H4 (cell line): ENCODE data around the gene HSP90AA1. TPM values are rescaled to one million over a fixed set of nuclear protein-coding genes. Genes with fewer than 3 reads are reported as not detected.
"Not testable (repeated sequence)": the region's sequence is repeated elsewhere in the genome, so short reads cannot be mapped to it uniquely, and the experiment has no call there.

Experiments used
- DNase-seq: peaks from one replicate; pipeline ENCODE4 v3.0.0-alpha.2; 2015; ENCODE audit warnings: low spot score
- total RNA-seq: library from RNA; depleted of rRNA; stranded (reverse); fragments of >200 nt; shearing (Covaris generic); gene quantifications from 2 replicates; pipeline ENCODE4 v1.2.3, GENCODE V29; 2014

Gene HSP90AA1
- total RNA-seq, 1 experiment from 2014 or later = 574 TPM

DNA sequence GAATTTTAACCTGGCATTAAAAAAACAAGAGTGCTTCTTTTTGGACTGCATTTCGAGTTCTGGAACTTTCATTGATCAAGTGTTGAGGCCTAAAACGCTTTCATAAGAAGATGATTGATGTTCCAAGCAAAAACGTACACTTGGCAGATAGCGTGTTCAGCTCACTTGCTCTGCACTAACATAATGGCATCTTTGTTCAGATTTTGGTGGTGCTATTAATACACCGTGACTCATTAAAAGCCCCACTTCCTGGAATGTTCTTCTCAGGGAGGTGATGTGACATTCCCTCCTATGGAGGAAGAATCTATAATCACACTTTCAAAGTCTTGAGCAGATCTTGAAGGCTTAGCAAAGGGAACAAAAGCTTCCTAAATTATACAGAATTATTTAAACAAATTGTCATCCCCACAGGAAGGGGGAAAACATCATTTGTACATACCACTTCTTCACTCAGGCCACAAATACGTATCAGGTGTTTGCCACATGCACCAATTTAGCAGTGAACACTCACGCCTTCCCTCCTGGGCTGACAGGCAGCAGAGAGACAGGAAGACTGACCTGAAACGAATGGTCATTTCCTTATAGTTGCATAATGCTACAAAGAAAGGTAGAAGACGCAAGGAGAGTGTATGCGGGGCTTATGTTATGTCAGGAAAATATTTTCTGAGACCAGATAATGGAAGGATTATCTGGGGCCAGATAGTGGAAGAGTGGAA is 15.4 kb downstream of the HSP90AA1 start:
- peak; percentile 36 for DNase-seq

DNA sequence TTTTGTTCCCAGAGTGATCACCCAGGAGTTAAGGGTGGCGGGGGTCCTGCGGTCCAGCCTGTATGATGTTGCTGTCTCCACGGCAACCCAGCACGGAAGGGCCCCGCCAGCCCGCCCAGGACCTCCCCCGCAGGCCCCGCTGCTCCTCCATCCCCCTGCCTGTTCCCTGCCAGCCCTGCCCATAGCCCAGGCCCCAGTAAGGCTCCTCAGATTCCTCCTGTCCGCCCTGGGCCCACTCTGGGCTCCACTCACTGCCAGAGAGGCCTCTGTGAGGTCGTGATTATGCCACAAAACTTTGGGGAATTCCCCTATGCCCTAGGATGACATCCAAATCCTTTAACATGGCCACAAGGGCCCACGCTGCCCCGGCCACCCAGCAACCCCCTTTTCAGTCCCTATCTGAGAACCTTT is 20.8 kb downstream of the HSP90AA1 start:
- DNase-seq = no peak

DNA sequence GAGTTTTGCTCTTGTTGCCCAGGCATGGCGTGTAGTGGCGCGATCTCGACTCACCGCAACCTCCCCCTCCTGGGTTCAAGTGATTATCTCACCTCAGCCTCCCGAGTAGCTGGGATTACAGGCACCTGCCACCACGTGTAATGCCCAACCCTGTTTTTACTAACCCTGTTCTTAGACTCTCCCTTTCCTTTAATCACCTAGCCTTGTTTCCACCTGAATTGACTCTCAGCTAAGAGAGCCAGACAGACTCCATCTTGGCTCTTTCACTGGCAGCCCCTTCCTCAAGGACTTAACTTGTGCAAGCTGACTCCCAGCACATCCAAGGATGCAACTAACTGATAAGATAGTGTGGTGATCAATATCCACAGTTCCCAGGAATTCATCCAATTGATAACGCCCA is 22.3 kb downstream of the HSP90AA1 start:
- not testable (repeated sequence) for DNase-seq

DNA sequence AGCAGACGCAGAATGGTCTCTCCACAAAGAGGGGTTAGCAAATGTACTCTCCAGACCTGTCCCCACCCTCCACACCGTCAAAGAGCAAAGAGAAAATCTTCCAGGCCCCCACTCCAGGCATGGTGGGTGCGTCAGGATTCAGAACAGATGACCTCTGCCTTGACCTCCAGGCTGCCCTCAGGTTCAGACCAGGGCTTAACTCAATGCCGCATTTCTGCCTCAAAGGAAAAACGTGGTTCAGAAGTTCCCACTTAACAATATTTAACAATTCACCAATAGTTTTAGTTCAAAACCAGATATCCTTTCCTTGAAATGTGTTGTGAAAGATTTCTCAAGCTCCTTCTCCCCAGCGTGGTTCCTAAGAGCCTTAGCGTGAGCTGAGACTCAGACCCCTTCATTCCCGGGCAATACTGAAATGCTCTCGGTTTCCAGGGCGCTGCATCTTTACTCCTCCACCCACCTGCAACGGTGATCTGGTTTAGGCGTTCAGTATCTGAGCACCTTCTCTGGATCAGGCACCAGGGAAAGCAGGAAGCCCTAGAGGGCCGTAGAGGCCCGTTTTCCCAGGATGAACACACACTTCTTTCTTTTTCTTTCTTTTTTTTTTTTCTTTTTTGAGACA is 22.9 kb downstream of the HSP90AA1 start:
- DNase-seq = no peak

DNA sequence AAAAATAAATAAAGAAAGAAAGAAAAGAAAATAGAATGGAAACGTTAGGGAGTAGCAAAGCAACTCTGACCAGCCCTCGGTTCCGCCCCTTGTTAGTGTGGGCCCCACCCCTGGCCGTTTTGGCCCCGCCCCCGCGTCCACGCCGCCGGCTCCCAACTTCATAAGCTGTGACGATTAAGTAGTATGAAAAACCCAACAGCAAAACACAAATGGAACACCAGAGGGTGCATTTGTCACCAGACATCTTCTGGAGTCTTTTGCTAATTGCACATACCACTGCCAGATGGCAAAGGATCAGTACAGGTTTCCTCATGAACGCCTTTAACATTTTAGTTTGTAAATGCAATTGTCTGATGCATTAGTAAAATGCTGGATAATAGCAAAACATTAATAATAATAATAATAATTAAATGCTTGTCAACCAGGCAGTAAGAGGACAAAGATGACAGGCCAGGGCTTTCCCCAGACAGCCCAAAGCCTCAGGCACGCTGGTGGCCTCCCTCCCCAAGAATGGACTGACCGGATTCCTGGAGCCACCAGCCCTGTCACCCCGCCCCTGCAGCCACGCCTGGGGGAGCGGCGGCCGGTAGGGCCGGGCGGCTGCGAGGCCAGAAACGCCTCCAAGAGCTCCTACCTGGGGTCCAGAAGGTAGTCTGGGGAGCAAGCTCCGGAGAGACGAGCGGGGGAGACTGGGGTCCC is 23.6 kb downstream of the HSP90AA1 start:
- peak; percentile 82 for DNase-seq

DNA sequence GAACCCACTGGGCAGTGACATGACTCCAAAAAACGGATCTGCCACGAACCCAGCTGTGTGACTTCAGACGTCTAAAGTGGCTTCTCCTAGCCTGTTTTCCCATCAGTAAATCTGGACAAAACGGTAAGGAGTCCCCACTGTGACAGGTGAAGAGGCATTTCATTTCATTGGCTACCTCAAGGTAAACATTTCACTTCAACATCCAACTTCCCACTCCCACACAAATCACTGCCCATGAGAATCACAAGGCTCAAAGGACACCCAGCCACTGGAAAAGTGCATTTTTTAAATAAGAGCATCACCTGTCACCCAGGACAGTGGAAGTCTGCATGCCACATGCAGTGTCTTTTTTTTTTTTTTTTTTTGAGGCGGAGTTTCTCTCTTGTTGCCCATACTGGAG is 27.9 kb downstream of the HSP90AA1 start:
- DNase-seq = no peak

DNA sequence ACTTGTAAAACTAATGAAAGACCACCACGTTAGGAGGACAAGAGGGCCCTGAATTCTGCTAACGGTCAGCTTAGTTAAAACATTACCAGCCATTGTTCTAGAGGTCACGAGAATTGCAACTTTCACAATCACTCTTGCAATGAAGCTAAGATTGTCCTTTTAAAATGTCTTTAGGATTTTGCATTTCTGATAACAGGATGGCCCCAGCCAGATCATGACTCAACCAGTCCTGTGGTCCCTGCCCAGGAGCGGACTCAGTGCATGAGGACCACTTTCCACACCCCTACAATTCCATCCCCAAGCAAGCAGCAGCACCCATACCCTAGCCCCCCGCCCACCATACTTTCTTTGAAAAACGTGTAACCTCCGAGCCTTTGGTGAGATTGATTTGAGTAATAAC is 28.7 kb downstream of the HSP90AA1 start:
- DNase-seq = no peak

DNA sequence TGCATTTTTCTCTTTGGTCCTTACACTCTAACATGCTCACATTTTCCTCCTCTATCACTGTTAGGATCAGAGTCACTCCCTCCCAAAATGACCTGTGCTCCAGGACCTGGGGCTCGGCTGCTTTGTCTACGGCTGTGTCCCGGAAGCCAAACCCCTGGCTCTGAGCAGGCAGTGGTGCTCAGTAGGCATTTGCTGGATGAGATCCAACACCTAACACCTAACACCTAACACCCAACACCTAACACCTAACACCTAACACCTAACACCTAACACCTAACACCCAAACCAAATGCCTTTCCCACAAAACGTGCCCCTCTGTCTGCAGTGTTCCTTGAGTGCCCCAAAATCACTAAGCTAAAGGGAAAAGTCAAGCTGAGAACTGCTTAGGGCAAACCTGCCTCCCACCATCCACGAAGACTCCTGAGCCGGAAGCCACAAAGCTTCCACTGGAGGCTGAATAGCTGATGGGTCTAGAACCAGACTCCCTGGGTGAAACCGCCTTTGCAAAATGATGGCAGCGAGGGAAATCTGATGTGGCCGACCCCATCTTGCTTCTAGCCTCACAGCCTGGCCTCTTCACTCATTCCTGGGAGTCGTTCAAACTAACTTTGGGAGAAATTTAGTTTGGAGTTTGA is 29.2 kb downstream of the HSP90AA1 start:
- no peak for DNase-seq

DNA sequence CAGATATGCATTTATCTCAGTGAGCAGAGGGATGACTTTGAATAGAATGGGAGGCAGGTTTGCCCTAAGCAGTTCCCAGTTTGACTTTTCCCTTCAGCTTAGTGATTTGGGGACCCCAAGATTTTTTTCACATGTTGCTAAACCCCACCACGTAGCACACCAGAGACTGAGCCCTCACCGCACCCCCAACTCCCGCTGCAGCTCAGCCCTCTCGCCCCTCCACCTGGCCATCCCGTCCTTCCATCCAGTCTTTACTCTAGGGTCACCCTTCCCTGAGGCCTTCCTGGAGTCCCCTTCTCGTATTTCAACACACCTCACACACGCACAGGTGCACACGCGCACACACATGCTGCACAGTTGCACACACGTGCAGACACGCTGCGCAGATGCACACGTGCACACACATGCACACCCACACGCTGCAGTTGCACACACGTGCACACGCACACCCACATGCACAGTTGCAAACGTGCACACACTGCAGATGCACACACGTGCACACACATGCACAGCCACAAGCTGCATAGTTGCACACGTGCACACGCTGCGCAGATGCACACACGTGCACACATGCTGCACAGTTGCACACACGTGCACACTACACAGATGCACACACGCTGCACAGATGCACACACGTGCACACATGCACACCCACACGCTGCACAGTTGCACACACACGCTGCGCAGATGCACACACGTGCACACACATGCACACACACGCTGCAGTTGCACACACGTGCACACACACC is 30.0 kb downstream of the HSP90AA1 start:
- DNase-seq = no peak

DNA sequence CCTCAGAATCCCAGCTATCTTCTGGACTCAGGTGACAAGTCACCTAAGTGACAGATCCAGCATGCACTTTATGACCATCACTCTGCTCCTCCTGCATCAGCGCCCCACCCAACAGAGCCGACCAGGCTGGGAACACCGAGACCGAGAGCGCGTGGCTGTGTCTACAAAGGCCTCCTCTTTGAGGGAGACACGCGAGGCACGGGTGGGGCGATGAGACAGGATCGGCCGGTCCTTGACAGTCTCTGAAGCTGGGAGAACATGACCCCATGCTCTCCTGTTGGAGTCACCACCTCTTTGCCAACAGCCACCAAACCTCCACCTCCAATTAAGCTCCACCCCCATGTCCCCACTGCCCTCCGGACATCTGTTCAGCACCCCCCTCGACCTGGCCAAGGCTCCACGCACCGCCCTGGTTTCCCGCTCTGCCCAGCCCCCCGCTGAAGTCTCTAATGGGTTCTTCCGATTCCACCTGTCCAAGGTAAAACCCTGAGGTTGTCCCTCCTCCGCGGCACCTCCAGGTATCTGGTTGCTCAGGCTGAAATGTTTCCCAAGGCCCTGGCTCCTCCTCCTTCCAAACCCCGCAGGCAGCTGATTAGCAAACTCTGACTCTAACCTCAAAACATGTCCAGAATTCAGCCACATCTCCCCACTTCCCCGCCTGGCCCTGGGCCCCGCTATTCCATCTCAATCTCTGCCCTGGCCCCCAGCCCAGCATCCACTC is 31.5 kb downstream of the HSP90AA1 start:
- no peak for DNase-seq

DNA sequence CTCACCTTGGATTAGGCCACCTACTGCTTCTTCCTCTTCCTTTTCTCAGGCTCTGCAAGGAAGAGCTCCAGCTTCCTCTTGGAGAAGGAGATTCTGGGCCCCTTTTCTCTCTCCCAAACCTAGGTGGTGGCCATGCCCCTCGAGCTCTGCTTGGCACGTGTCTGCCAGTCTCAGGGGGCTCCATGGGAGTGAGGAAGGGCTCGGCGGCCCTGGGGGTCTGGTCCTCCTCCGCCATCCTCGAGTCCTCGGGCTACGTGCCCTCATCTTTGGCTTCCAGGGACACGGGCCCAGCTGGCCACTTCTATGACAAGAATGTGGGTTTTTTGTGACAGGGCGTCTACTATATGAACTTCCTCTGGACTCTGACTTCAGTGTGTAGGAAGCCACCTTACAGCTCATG is 34.3 kb downstream of the HSP90AA1 start:
- no peak for DNase-seq

DNA sequence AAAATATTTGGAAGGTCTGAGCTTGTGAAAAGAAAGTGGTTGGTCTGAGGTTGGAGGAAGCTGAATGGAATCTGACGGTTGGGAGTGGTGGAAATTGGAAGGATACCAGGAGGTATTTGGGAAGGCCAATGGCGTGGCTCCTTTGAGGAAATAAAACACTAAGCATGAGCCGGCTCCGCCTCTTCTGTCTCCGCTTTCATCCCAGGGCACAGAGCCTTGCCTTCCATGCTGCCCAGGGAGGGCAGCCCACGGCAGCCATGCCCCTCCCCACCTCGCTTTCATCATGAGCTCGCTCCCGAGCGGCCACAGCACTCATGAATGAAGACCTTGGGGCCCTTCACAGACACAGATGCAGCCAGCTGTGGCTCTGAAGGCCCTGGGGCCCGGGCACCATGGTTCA is 36.2 kb downstream of the HSP90AA1 start:
- DNase-seq = no peak

DNA sequence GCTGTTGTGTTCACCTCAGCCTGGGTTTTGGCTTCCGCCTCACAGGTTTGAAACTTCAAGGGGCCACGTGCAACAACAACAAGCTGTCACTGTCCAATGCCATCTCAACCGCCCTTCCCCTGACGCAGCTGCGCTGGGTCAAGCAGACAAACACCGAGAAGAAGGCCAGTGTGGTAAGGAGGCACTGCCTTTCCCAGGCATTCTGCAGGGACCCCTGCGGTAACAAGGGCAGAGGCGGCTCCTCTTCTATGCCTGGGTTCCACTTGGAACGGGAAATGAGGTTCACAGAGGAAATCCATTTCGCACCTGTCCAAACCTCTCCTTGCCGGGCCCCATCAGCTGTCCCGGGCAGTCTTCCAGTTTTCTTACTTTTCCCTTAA is 36.8 kb downstream of the HSP90AA1 start:
- no peak for DNase-seq

DNA sequence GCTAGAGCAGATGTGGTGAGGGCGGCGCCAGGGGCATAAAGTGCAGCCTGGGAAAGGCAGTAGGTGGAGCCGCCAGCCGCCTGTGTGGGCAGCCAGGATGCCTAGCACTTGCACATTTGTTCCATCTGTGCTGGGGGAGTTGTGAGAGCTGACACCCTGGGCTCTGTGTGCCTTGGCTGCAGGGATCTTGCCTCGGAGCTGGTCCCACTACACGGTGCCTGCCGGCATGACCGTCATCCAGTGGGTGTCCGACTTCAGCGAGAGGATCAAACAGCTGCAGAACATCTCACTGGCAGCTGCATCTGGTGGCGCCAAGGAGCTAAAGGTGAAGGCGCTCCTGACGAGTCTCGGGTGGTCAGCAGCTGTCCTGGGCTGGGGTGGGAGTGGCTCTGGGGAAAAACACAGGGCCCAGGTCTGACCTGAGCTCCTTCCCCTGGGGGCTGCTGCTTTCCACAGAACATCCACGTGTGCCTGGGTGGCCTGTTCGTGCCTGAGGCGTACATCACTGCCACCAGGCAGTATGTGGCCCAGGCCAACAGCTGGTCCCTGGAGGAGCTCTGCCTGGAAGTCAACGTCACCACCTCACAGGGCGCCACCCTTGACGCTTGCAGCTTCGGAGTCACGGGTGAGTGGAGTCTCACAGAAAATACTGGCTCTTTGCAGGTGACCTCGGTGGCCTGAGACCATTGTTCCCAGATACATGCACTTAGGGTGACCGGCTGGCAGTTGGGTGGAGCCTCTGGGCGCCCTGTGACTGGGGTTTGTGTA is 37.4 kb downstream of the HSP90AA1 start:
- DNase-seq = no peak

DNA sequence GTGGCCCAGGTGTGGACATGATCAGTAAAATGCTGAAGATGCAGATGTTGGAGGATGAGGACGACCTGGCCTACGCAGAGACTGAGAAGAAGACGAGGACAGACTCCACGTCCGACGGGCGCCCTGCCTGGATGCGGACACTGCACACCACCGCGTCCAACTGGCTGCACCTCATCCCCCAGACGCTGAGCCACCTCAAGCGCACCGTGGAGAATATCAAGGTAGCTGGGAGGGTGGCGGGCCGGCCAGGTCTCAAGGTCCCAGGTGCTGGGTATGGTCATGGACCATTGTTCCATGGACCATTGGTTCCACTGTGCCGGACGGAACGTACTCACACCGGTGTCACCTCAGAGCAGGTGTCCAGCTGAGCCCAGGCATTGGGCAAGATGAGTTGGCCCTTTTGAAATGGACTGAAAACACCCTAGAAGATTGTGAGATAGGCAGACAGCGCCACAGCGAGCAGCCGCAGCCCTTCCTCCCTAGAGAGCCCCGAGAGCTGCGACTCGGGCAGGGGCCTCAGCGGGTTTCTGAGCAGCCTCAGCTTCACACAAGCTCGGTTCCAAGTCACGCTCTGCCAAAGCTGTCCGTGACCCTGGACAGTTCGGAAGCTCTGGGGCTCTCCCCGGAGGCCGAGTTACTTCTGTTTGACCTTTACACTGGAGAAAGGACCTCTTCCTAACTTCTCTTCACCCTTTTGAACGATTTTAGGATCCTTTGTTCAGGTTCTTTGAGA is 38.9 kb downstream of the HSP90AA1 start:
- DNase-seq = no peak

DNA sequence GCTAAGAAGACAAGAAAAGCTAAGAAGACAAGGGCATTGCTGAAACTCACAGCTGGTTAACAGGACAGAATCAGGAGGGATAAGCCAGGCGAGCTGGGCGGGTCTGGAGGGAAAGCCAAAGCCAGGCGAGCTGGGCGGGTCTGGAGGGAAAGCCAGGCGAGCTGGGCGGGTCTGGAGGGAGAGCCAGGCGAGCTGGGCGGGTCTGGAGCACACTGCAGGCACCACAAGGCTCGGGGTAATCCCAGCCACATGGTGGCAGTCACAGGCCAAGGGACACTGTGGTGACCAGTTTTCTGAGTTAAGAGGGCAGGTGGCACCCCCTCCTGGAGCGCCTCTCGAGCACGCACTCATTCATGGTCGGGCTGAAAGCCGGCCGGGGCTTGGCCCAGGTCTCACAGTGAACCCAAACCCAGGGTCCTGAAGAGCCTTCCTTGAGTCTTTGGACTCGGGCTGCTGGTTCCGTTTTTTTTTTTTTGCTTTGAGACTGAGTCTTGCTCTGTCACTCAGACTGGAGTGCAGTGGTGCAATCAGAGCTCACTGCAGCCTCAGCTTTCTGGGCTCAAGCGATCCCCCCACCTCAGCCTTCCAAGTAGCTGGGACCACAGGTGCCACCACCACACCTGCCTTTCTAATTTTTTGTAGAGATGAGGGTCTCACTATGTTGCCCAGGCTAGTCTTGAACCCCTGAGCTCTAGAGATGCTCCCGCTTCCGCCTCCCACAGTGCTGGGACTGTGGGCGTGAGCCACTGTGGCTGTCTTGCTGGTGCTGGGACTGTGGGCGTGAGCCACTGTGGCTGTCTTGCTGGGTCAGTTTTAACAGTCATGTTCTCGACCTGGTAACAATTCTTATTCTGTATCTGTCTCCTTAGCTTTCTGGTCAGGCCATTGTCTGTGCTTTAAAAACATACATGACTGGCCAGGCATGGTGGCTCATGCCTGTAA is 40.2 kb downstream of the HSP90AA1 start:
- peak; percentile 68 for DNase-seq

DNA sequence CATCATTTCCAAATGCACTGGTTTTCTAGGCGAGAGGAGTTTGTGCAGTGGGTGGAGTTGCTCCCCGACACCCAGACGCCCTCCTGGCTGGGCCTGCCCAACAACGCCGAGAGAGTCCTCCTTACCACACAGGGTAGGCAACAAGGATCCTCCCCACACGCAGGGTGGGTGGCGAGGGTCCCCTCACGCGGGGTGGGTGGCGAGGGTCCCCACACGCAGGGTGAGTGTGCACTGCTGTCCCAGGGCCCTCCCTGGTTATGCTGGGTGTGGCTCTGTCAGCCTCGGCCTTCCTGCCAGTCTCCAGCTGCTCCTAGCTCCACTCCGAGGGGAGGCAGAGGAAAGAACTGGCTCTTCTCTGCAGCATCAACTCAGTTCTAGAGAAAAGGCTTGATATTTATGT is 42.3 kb downstream of the HSP90AA1 start:
- DNase-seq = no peak

DNA sequence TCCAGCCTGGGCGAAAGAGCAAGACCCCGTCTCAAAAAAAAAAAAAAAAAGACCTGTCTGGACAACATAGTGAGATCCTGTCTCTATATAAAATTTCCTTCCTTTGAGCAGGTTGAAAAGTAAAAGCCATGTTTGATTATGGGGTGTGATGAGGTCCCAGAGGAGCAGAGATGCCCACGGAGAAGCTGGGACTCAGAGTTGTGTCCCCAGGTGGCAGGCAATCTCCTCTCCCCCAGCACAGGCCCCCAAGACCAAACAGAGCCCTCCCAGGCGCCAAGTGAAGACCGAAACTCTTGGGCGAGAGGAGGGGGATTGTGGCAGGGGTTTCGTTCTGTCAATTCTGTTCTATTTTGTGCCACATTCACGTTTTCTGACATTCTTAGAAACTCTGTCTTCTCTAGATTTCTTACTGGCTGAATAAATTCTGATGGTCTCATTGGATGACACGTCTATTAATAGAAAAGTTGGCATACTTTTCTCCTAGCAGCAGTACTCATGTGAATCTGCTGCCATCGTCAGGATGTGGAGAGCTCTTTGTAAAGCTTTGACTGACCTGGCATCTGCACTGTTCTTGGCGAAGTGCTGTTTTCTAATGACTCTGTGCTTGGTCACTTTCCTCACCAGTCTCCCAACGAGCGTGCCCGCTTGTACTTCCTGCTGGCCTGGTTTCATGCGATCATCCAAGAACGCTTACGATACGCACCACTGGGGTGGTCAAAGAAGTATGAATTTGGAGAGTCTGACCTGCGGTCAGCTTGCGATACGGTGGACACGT is 43.4 kb downstream of the HSP90AA1 start:
- no peak for DNase-seq
